SKM-1 treated with dmso at 0.1 percent for 144 hours (cell line): ENCODE measurements around the gene DGAT2.

Experiments
- DNase-seq: peaks from one replicate; lab custom pipeline; 2025; ENCODE audit not compliant: unreplicated experiment; lab: John Stamatoyannopoulos, UW

The DGAT2 gene

DNA sequence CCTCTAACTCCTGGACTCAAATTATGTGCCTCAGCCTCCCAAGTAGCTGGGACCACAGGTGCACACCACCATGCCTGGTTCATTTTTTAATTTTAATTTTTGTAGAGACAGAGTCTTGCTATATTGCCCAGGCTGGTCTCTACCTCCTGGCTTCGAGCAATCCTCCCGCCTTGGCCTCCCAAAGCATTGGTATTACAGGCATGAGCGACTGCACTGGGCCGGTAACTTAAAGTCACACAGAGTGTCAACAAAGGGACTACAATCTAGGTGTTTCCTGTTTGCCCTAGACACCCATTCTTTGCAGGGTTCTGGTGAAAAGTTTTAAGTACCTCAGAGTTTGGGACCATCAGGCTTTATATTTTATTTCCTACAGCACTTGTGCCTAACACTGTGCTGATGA lies 54.8 kb downstream of the DGAT2 start:
- no peak for DNase-seq

DNA sequence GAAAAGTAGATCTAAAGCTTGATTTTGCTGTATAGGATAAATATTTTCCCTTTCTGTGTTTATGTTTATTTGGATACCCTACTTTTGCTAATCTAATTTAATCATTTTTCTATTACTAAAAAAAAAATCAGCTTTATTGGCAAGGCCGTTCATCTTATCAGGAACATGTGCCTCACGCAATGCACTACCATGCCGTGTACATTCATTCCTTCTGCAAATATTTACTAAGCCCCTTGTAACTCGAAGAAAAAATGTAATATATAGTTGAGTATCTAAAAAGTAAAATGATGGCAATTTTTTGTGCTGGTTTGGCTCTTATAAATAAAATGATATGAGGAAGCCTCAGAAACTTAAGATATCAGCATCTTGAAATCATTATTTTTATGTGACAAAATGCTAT lies 55.4 kb downstream of the DGAT2 start:
- no peak for DNase-seq

DNA sequence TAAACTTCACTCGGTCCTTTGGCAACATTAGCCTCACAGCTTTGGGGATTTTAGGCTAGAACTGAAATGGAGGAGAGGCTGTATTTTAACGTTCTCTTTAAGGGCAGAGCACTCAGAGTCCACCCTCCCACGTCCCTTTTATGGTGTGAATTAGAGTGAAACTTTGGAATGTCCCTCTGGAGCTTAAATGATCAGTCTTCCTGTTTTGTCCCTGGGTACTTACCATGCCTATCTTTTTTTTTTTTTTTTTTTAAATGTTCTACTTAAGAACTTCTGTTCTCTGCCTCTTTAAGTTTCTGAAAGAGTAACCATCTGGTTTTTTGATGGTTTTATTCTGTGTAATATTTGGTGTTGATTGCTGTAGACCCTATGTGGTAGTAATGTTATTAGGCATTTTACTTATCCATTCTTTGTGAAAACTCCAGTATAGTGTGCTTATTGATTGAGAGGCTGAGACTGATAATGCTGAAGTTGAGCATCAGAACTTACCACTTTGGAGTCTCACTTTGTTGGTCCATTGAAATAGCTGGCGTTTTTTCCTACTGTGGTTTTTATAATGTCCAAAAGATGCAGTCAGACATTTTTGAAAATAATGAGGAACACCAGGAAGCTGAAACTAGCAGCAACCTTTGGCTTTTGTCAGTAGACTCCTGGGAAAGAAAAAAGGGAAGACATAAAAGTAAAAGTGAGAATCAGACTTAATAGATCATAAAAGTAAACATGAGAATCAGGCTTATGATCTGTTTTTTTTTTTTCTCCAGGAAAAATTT lies 58.1 kb downstream of the DGAT2 start:
- no peak for DNase-seq

DNA sequence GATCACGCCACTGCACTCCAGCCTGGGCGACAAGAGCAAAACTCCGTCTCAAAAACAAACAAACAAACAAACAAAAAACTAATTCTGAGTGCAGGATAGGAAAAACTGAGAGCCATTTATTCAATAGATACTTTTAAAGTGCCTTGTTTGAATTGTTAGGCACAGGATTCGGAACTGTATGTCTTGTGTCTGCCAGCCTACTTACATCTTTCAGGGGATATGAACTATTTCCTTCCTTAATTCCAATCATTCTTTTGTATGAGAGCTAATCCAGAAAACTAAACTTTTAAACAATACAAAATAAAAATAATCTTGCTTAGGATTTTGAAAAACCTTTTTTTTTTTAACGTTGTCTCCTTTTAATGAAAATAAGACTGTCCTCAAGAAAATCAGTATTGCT lies 59.0 kb downstream of the DGAT2 start:
- no peak for DNase-seq

DNA sequence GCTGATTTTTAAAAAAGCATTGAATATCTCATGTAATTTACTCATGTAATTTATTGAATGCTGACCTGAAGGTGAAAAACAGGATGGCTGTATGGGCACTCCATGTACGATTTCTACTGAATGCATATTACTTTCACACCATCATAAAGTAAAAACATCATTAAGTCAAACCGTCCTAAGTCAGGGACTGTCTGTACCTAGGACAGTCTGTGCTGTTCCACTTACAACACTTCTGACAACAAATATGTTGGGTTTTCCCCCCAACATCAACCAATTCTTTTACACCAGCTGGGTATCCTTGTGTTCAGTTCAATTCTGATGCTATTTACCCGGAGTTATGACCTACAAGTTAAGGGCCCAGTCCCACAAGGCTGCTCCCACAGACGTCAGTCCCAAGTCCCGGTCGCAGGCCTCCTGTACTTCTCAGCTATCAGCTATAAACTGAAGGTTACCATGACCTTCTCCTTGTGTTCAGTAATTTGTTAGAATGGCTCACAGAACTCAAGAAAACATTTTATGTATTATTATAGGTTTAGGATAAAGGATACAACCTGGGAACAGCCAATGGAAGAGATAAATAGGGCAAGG lies 63.4 kb downstream of the DGAT2 start:
- no peak for DNase-seq

DNA sequence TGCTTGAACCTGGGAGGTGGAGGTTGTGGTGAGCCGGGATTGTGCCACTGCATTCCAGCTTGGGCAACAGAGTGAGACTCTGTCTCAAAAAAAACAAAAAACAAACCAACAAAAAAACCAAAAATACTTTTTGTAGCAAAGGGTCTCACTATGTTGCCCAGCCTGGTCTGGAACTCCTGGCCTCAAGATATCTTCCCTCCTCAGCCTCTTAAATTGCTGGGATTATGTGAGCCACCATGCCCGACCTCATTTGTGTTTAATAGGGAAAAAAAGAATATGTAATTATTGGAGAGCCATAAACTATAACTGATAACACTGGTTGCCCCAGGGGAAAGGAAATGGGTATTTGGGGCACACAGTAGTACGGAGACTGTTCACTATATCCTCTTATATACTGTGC lies 66.2 kb downstream of the DGAT2 start:
- DNase-seq = no peak

DNA sequence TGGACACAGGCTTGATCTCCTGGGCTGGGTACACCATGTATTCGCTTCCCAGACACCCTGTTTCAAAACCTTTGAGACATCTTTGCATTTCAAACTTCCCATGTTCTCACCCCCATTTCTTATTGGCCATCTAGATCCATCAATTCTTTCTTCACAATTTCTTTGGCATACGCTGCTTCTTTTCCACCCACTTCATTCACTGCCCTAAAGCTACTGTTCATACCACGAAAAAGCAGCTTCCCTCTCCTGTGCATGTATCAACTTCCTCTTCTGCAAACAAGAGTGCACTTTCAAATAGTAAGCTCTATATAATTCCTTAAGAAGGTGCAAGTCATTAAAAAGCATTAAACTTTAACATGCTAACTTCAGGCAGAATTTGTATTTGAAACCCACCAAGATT lies 67.8 kb downstream of the DGAT2 start:
- no peak for DNase-seq

DNA sequence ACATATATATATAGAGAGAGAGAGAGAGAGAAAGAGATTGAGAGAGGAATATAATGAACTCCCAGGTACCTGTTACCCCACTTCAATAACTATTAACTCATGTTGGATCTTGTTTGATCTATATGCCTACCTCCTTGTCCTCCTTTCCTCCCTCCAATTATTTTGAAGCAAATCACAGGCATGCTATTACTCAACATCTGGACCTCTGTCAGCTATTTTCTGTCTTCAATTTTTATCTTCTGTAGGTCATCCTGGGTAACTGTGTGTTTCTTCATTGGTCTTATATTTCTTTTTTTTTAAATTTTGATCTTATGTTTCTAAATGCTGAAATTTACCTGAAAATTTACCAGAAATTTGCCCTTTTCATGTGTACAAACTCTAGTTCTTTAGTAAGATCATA lies 71.3 kb downstream of the DGAT2 start:
- no peak for DNase-seq

DNA sequence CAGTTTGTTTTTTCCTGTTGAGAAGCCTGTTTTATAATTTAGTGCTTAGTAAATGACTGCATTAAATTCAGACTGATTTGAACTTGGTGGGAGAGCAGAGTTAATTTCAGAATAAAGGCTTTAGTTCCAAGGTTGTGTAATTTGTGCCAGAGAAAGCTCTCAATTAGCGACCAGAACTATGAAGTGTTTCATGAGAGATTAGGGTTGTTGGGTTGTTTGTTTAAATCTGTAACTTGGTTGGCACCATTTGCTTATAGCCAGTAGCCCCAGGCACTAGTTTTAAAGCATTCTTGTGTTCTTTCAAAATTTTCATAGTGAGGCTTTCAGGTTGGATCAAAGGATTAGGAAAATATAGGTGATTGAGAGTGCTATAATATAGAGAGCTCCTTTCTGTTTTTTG lies 71.9 kb downstream of the DGAT2 start:
- DNase-seq = no peak

DNA sequence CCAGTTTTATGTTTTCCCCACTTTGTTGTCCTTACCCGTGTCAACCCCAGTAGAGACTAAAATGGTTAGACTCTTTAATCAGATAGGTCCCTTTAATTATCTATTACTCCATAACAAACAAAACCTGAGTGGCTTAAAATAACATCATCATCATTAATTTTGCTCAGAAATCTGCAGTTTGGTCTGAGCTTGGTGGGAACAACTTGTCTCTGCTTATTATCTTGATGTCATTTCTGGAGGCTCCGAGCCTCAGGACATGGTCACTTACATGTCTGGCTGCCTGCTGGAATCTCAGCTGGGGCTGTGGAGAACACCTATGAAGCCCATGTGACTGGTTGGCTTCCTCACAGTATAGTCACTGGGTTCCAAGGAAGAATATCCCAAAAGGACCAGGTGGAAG lies 73.2 kb downstream of the DGAT2 start:
- DNase-seq = no peak

DNA sequence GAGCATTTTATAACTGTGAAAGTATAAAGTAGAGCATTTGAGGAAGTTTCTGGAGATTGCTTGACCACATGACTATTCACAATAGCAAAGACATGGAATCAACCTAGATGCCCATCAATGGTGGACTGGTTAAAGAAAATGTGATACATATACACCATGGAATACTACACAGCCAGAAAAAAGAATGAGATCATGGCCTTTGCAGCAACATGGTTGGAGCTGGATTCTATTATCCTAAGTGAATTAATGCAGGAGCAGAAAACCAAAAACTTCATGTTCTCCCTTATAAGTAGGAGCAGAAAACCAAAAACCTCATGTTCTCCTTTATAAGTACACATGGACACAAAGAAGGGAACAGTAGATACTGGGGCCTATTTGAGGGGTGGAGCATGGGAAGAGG lies 76.7 kb downstream of the DGAT2 start:
- DNase-seq = no peak

DNA sequence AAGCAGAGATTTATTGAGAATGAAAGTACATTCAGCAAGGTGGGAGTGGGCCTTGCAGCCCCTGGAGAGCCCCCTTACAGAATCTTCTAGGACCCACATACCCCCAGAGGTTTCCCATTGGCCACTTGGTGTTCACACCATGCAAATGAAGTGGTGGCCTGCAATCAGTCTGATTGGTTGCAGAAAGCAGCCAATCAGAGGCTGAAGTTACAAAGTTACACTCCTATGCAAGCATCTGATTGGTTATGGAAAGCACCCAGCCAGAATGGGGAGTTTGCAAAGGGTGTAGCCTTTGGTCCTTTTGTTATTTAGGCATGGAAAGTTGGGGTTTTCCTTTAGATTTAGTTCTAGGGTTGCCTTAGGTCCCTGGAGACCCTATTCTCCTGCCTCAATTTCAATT lies 81.3 kb downstream of the DGAT2 start:
- DNase-seq = no peak

DNA sequence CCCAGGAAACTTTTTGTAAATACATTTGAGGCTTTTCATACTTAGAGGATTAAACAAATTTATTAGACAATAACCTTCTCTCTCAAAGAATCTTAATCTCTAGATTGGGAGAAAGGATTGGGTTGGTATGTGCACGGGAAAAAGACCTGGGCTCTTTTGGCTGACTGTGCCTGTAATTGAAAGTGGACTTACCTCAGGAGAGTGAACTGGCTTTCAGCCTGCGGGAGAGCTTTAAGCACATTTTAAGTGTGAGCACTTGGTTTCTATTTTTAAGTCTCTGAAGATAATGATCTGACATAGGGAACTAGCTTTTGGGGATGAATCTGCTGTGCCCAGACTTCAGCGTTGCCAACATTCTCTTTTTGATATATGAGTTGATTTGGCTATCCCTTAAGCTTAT lies 82.2 kb downstream of the DGAT2 start:
- peak; percentile 28 for DNase-seq
